ENCODE measurements around the gene VPS13D.

Gene VPS13D

DNA sequence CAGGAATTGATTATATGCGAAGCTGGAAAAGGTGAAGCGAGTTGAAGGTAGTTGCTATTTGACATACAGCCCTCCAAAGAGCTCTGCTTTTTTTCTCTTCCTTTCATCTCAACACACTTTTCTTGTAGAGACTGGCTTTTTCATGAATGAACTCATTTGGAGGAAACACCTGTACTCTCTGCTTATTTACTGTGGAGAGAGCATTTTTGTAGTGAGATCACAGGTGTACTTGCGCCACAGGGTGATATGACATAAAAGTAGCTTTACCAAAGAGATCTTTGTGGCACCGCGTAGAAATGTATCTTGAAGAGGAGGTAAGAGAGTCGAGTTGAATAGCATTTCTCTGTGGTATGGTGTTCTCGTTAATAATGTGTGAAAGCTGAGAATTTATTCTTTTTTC lies 187.6 kb downstream of the VPS13D start:
- DNase-seq (ENCODE audit: low read depth in 1 of 2, low spot score in 1 of 2) = no peak

- no peak for DNase-seq (ENCODE audit: low read depth in 1 of 2, low spot score in 1 of 2)
Measured at GRCh38 chr1:12420171-12420570, 190.3 kb downstream of the VPS13D start.

DNA sequence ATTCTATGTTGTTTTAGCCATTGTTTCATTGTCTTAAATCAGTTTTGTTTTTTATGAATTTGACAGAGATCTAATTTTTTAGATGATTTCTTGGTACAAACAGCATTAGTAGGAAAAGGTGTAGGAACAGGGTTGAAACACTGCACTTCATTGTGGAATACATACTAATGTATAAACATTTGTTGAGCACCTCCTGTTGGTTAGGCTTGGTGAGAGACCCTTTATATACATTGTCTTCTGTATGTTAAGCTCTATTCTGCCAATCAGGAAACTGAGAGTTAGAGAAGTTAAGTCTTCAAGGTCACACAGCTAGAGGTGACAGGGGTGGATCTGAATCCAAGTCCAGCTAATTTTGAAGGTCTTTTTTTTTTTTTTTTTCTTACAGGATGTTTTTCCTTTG lies 192.7 kb downstream of the VPS13D start:
- no peak for DNase-seq (ENCODE audit: low read depth in 1 of 2, low spot score in 1 of 2)

- no peak for DNase-seq (ENCODE audit: low read depth in 1 of 2, low spot score in 1 of 2)
Measured at GRCh38 chr1:12424087-12424529, 194.3 kb downstream of the VPS13D start.

GRCh38 chr1:12424793-12425192 lies 195.0 kb downstream of the VPS13D start:
- DNase-seq (ENCODE audit: low read depth in 1 of 2, low spot score in 1 of 2) = no peak

- no peak for DNase-seq (ENCODE audit: low read depth in 1 of 2, low spot score in 1 of 2)
Measured at GRCh38 chr1:12426030-12426429, 196.2 kb downstream of the VPS13D start.

GRCh38 chr1:12428334-12428733 lies 198.5 kb downstream of the VPS13D start:
- no peak for DNase-seq (ENCODE audit: low read depth in 1 of 2, low spot score in 1 of 2)

DNA sequence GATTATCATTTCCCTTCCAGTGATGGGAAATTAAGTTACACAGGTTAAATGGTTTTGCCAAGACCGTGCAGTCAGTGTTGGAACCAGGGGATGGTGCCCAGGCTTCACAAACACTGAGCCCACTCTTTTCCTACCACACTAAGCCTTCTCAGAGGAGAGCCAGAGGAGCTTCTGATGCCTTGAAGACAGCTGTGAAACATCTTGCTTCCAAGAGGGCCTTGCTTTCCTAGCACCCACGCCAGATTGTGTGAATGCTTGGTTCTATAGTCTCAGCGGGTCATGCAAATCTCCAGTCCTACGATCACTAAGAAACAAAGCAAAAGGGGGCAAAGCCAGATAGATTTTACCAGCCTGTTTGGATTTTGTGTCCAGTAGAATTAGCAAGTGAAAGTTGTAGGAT lies 200.7 kb downstream of the VPS13D start:
- no peak for DNase-seq (ENCODE audit: low read depth in 1 of 2, low spot score in 1 of 2)

DNA sequence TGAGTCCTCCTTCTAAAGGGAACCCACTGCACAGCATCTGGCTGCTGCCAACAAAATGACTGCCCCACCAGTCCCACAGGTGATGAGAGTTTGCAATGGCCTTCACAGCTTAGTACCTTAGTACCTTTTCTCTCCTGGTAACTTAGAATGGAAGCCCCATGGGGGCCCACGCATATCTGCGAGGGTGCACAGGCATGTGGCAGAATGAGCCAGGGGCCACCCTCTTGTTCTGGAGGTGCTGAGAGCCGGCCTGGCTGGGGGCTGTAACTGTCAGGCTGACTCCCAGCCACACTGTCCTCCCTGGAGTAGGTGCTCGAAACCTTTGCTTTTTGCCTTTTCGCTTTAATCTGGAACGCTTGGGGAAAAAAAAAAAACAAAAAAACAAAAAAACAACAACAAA lies 203.1 kb downstream of the VPS13D start:
- no peak for DNase-seq (ENCODE audit: low read depth in 1 of 2, low spot score in 1 of 2)

DNA sequence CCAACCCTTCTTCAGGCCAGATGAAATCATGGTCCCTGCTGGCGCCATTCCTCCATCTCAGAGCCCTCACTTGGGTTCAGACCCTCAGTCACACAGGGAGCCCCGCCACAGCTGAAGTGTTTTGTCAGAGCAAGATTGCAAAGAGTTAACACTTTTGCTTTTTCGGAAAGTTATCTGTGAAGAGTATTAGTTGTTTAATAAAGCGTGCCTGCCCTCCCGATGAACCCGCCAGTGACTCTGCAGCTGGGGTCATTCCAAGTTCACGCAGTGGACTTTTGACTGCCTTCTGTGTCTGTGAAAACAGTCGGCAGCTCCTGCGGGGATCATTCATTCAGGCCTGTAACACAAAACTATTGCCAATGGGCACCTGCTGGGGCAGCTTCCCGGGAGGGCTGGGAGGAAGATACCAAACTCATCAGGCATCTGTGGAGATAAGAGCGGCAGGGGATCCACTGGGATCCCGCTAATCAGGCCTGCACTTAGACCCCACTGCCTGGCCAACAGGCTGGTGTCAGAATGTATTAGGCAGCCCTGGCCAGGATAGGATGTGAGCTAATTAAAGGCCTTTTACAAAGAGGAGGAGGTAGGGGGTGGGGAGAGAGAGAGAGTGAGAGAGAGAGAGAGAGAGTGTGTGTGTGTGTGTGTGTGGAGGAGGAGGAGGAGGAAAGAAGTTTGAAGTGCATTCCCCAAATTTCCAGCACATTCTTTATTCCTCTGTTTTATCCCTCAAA lies 203.7 kb downstream of the VPS13D start:
- no peak for DNase-seq (ENCODE audit: low read depth in 1 of 2, low spot score in 1 of 2)

DNA sequence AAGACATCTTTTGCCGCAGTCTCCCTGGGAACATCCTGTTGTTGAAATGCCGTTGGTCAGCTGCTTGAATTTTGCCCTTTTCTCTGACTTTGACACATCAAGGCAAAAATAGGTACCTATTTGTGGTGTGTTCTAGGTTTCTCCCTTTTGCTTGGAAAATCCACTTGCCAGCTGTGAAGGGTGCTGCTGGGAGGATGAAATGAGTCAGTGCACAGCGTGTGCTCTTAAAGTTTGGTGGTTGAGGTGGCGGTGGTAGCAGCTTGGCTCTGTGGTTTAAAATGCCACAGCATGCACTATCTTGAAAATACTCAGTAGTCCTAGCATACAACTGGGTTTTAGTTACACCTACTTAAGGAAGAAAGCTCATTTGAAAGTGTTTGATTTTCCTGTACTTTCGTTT lies 204.3 kb downstream of the VPS13D start:
- peak in 1 of 2 donors; percentile 41 for DNase-seq (ENCODE audit: low read depth in 1 of 2, low spot score in 1 of 2)

GRCh38 chr1:12434686-12435085 lies 204.9 kb downstream of the VPS13D start:
- no peak for DNase-seq (ENCODE audit: low read depth in 1 of 2, low spot score in 1 of 2)

- DNase-seq (ENCODE audit: low read depth in 1 of 2, low spot score in 1 of 2) = no peak
Measured at GRCh38 chr1:12435639-12436344, 206.0 kb downstream of the VPS13D start.

DNA sequence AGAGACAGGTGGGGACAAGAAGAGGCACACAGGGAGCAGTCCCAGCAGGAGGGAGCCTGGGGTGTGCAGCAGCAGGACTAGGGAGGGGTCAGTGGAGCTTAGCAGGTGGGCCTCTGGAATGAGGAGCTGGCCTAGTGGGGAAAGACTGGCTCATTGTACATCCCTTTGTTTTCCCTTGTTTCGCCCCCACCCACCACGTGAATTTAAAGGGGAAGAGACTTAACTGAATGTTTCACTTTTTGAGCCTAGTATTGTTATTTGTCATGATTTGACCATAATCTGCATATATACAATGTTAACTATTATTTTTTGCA lies 206.5 kb downstream of the VPS13D start:
- no peak for DNase-seq (ENCODE audit: low read depth in 1 of 2, low spot score in 1 of 2)

- no peak for DNase-seq (ENCODE audit: low read depth in 1 of 2, low spot score in 1 of 2)
Measured at GRCh38 chr1:12436817-12437599, 207.2 kb downstream of the VPS13D start.

DNA sequence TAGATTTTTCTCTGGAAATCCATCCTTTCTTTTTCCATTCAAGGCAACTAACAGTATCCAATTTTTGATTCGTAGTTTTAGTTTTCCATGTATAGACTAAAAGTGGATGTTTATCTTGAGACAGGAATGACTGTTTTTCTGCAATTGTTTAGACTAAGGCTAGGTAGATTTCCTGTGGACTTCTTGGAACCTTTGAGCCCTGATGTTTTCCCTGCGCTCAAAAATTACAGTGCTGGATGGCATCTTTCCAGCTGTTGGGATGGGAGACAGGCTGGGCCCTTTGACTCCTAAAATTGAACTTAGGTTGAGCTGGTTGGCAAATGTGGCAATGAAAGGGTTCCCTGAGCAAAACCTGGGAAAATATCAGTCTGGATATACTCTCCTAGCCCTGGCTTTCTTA lies 207.8 kb downstream of the VPS13D start:
- no peak for DNase-seq (ENCODE audit: low read depth in 1 of 2, low spot score in 1 of 2)

GRCh38 chr1:12438349-12438924 lies 208.6 kb downstream of the VPS13D start:
- peak in 1 of 2 donors; percentile 16 for DNase-seq (ENCODE audit: low read depth in 1 of 2, low spot score in 1 of 2)

DNA sequence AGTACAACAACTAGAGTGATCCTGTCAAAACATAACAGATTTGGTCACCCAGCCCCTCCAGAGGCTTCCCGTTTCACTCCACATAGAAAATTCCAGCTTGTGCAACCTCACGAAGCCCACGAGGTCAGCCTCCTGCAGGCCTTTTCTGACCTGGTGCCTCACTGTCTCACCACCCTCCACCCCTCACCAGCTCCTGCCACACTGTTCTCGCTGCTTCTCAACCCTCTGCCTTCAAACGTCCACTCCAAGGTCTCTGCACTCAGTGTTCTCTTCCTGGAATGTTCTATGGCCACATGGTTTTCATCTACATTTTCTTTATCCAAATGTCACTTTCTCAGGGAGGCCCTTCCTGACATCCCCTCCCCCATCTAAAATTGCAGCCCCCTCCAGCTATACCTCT lies 209.2 kb downstream of the VPS13D start:
- DNase-seq (ENCODE audit: low read depth in 1 of 2, low spot score in 1 of 2) = no peak

GRCh38 chr1:12441414-12442105 lies 211.7 kb downstream of the VPS13D start:
- DNase-seq (ENCODE audit: low read depth in 1 of 2, low spot score in 1 of 2) = no peak

GRCh38 chr1:12442217-12442616 lies 212.4 kb downstream of the VPS13D start:
- no peak for DNase-seq (ENCODE audit: low read depth in 1 of 2, low spot score in 1 of 2)

DNA sequence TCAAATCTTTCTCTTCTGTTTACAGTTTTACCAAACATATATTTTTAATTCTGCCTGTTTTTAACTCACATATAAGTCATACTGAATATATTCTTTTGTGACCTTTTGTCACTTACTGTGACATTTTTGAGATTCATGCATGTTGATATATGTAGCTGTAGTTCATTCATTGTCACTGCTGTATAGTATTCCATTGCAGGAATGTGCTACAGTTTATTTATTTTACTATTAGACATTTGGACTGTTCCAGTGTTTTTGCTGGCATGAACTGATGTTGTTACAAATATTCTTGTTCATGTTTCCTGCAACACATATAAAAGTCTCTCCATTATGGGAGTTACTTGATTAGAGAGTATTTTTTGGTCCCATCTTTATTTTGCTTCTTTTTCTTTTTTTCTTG lies 213.3 kb downstream of the VPS13D start:
- DNase-seq (ENCODE audit: low read depth in 1 of 2, low spot score in 1 of 2) = no peak

All from activated T-helper 1 cell treated with anti-CD3 and anti-CD28 coated beads, Interleukin-2, amount 50 U/mL, for 16 hours (primary cell).